Neural cell (in vitro differentiated cells): ENCODE results near the gene OR6T1.

Experiments
- CTCF ChIP-seq: fragments of 450-650 bp; IDR thresholded peaks from 2 replicates; pipeline ENCODE4 v1.5.1; 2014; ENCODE audit warnings: antibody characterized with exemption, mild to moderate bottlenecking, moderate library complexity; ENCODE audit not compliant: poor library complexity, severe bottlenecking
- EP300 ChIP-seq: fragments of 450-650 bp; conservative IDR thresholded peaks from 2 replicates; pipeline ENCODE4 v1.6.1; 2014; ENCODE audit warnings: antibody characterized with exemption, mild to moderate bottlenecking, moderate library complexity; ENCODE audit not compliant: poor library complexity, severe bottlenecking
- EZH2 ChIP-seq: fragments of 200-600, 300-800 bp; shearing (Covaris generic), sonication (generic); IDR thresholded peaks from 2 replicates; pipeline ENCODE4 v1.6.1; 2014; ENCODE audit warnings: antibody characterized with exemption, low read length, borderline replicate concordance, mild to moderate bottlenecking; ENCODE audit not compliant: insufficient read depth, poor library complexity, severe bottlenecking
- MXI1 ChIP-seq: fragments of 450-650 bp; conservative IDR thresholded peaks from 2 replicates; pipeline ENCODE4 v1.6.1; 2014; ENCODE audit warnings: antibody characterized with exemption, mild to moderate bottlenecking; ENCODE audit not compliant: poor library complexity, severe bottlenecking
- POLR2AphosphoS5 ChIP-seq: IDR thresholded peaks from 2 replicates; pipeline ENCODE4 v1.6.1; 2012
- RAD21 ChIP-seq: fragments of 450-650 bp; conservative IDR thresholded peaks from 2 replicates; pipeline ENCODE4 v1.6.1; 2014; ENCODE audit warnings: antibody characterized with exemption, mild to moderate bottlenecking, moderate library complexity
- REST ChIP-seq: IDR thresholded peaks from 2 replicates; pipeline ENCODE4 v1.6.1; 2012; ENCODE audit warnings: borderline replicate concordance
- SMC3 ChIP-seq: fragments of 450-650 bp; conservative IDR thresholded peaks from 2 replicates; pipeline ENCODE4 v1.6.1; 2014; ENCODE audit warnings: antibody characterized with exemption, mild to moderate bottlenecking, moderate library complexity; ENCODE audit not compliant: poor library complexity
- TAF1 ChIP-seq: IDR thresholded peaks from 2 replicates; pipeline ENCODE4 v1.6.1; 2012; ENCODE audit warnings: low read depth

- TF ChIP-seq CTCF (no peak), POLR2AphosphoS5 (no peak), MXI1 (no peak), RAD21 (no peak), EP300 (no peak), EZH2 (no peak), SMC3 (no peak), TAF1 (no peak), REST (no peak)
Observed at GRCh38 chr11:123973816-123974215, 30.2 kb upstream of the OR6T1 start.
